OCI-LY1 (cell line): ENCODE data around the gene CFD.

Source experiments
- CTCF ChIP-seq: fragments of 200-600 bp; sonication (generic), shearing (Covaris generic); IDR thresholded peaks from 2 replicates; pipeline ENCODE4 v1.5.1; 2017; ENCODE audit warnings: mild to moderate bottlenecking, antibody characterized with exemption, low read length, moderate library complexity, mixed read lengths
- EZH2 ChIP-seq: fragments of 200-600 bp; sonication (generic), shearing (Covaris generic); IDR thresholded peaks from 2 replicates; pipeline ENCODE4 v1.8.0; 2017; ENCODE audit warnings: borderline replicate concordance, mixed run types, mild to moderate bottlenecking, antibody characterized with exemption, low read length, moderate library complexity, mixed read lengths

- no peak for TF ChIP-seq CTCF
- no peak for TF ChIP-seq EZH2
These were observed 37.5 kb upstream of the CFD start, which contains the start of gene PLPPR3 for GRCh38 chr19:821825-822503.
